HEK293 (cell line): ENCODE measurements around the gene PRCC.

ENCODE experiments used
- EGR2 ChIP-seq: fragments of 450-650 bp; formaldehyde crosslinking; IDR thresholded peaks from 2 replicates; pipeline ENCODE4 v1.5.1; 2016; ENCODE audit warnings: low read depth, missing biosample characterization, missing genetic modification characterization
- GLIS1 ChIP-seq: fragments of 450-650 bp; formaldehyde crosslinking; IDR thresholded peaks from 2 replicates; pipeline ENCODE4 v1.5.1; 2016; ENCODE audit warnings: missing biosample characterization, missing genetic modification characterization
- KLF10 ChIP-seq: fragments of 450-650 bp; IDR thresholded peaks from 2 replicates; pipeline ENCODE4 v1.5.1; 2018; ENCODE audit warnings: missing biosample characterization, mild to moderate bottlenecking, missing genetic modification characterization
- SP2 ChIP-seq: fragments of 450-650 bp; formaldehyde crosslinking; IDR thresholded peaks from 2 replicates; pipeline ENCODE4 v1.5.1; 2016; ENCODE audit warnings: missing biosample characterization, missing genetic modification characterization
- ZBTB17 ChIP-seq: fragments of 450-650 bp; formaldehyde crosslinking; IDR thresholded peaks from 2 replicates; pipeline ENCODE4 v1.5.1; 2016; ENCODE audit warnings: missing biosample characterization, missing genetic modification characterization
- ZBTB21 ChIP-seq: fragments of 450-650 bp; formaldehyde crosslinking; IDR thresholded peaks from 2 replicates; pipeline ENCODE4 v1.5.1; 2017; ENCODE audit warnings: missing biosample characterization, missing genetic modification characterization
- ZBTB48 ChIP-seq: fragments of 450-650 bp; formaldehyde crosslinking; IDR thresholded peaks from 2 replicates; pipeline ENCODE4 v1.5.1; 2016; ENCODE audit warnings: missing biosample characterization, missing genetic modification characterization
- ZBTB8A ChIP-seq: fragments of 450-650 bp; formaldehyde crosslinking; IDR thresholded peaks from 2 replicates; pipeline ENCODE4 v1.5.1; 2016; ENCODE audit warnings: missing biosample characterization, missing genetic modification characterization
- ZEB2 ChIP-seq: fragments of 450-650 bp; formaldehyde crosslinking; IDR thresholded peaks from 2 replicates; pipeline ENCODE4 v1.5.1; 2016; ENCODE audit warnings: missing biosample characterization, missing genetic modification characterization
- ZNF10 ChIP-seq: fragments of 450-650 bp; formaldehyde crosslinking; IDR thresholded peaks from 2 replicates; pipeline ENCODE4 v1.5.1; 2017; ENCODE audit warnings: missing biosample characterization, missing genetic modification characterization
- ZNF214 ChIP-seq: fragments of 450-650 bp; formaldehyde crosslinking; IDR thresholded peaks from 2 replicates; pipeline ENCODE4 v1.5.1; 2017; ENCODE audit warnings: missing biosample characterization, mild to moderate bottlenecking, missing genetic modification characterization, borderline replicate concordance
- ZNF292 ChIP-seq: fragments of 450-650 bp; formaldehyde crosslinking; IDR thresholded peaks from 2 replicates; pipeline ENCODE4 v1.5.1; 2016; ENCODE audit warnings: low read depth, missing biosample characterization, missing genetic modification characterization, borderline replicate concordance
- ZNF335 ChIP-seq: fragments of 450-650 bp; formaldehyde crosslinking; conservative IDR thresholded peaks from 2 replicates; pipeline ENCODE4 v1.5.1; 2016; ENCODE audit warnings: missing biosample characterization, missing genetic modification characterization
- ZNF354C ChIP-seq: fragments of 450-650 bp; formaldehyde crosslinking; IDR thresholded peaks from 2 replicates; pipeline ENCODE4 v1.5.1; 2016; ENCODE audit warnings: missing biosample characterization, missing genetic modification characterization, low read depth, borderline replicate concordance
- ZNF473 ChIP-seq: fragments of 450-650 bp; formaldehyde crosslinking; IDR thresholded peaks from 2 replicates; pipeline ENCODE4 v1.5.1; 2017; ENCODE audit warnings: missing biosample characterization, missing genetic modification characterization
- ZNF501 ChIP-seq: fragments of 450-650 bp; formaldehyde crosslinking; IDR thresholded peaks from 2 replicates; pipeline ENCODE4 v1.5.1; 2016; ENCODE audit warnings: missing biosample characterization, missing genetic modification characterization
- ZNF561 ChIP-seq: fragments of 450-650 bp; IDR thresholded peaks from 2 replicates; pipeline ENCODE4 v1.5.1; 2018; ENCODE audit warnings: missing biosample characterization, missing genetic modification characterization, borderline replicate concordance
- ZNF629 ChIP-seq: fragments of 450-650 bp; formaldehyde crosslinking; IDR thresholded peaks from 2 replicates; pipeline ENCODE4 v1.5.1; 2017; ENCODE audit warnings: missing biosample characterization, missing genetic modification characterization
- ZNF76 ChIP-seq: fragments of 450-650 bp; formaldehyde crosslinking; IDR thresholded peaks from 2 replicates; pipeline ENCODE4; 2016; ENCODE audit warnings: low read depth, missing biosample characterization, missing genetic modification characterization, borderline replicate concordance
- ZNF768 ChIP-seq: fragments of 450-650 bp; formaldehyde crosslinking; IDR thresholded peaks from 2 replicates; pipeline ENCODE4 v1.5.1; 2018; ENCODE audit warnings: missing biosample characterization, mild to moderate bottlenecking, missing genetic modification characterization
- ZNF843 ChIP-seq: fragments of 450-650 bp; formaldehyde crosslinking; IDR thresholded peaks from 2 replicates; pipeline ENCODE4 v1.5.1; 2016; ENCODE audit warnings: missing biosample characterization, missing genetic modification characterization
- ZSCAN16 ChIP-seq: fragments of 450-650 bp; formaldehyde crosslinking; IDR thresholded peaks from 2 replicates; pipeline ENCODE4 v1.5.1; 2016; ENCODE audit warnings: missing biosample characterization, missing genetic modification characterization
- TF ChIP-seq, protein P1 (sequence below): fragments of 450-650 bp; formaldehyde crosslinking; IDR thresholded peaks from 2 replicates; pipeline ENCODE4 v1.5.1; 2017; ENCODE audit warnings: missing biosample characterization, missing genetic modification characterization
- TF ChIP-seq, protein P2 (sequence below): fragments of 450-650 bp; formaldehyde crosslinking; IDR thresholded peaks from 2 replicates; pipeline ENCODE4 v1.5.1; 2016; ENCODE audit warnings: missing biosample characterization, missing genetic modification characterization
- TF ChIP-seq, protein P3 (sequence below): fragments of 450-650 bp; formaldehyde crosslinking; IDR thresholded peaks from 2 replicates; pipeline ENCODE4 v1.5.1; 2016; ENCODE audit warnings: missing biosample characterization, missing genetic modification characterization
- TF ChIP-seq, protein P4 (sequence below): IDR thresholded peaks from 2 replicates; pipeline ENCODE4 v1.6.1; 2011; ENCODE audit warnings: mild to moderate bottlenecking, low read depth, low read length, borderline replicate concordance
- TF ChIP-seq, protein P5 (sequence below): fragments of 450-650 bp; formaldehyde crosslinking; optimal IDR thresholded peaks from 2 replicates; pipeline ENCODE3; 2016; ENCODE audit warnings: missing biosample characterization, mild to moderate bottlenecking, missing genetic modification characterization
- TF ChIP-seq, protein P6 (sequence below): fragments of 450-650 bp; formaldehyde crosslinking; IDR thresholded peaks from 2 replicates; pipeline ENCODE4 v1.5.1; 2016; ENCODE audit warnings: missing biosample characterization, missing genetic modification characterization

PRCC gene

DNA sequence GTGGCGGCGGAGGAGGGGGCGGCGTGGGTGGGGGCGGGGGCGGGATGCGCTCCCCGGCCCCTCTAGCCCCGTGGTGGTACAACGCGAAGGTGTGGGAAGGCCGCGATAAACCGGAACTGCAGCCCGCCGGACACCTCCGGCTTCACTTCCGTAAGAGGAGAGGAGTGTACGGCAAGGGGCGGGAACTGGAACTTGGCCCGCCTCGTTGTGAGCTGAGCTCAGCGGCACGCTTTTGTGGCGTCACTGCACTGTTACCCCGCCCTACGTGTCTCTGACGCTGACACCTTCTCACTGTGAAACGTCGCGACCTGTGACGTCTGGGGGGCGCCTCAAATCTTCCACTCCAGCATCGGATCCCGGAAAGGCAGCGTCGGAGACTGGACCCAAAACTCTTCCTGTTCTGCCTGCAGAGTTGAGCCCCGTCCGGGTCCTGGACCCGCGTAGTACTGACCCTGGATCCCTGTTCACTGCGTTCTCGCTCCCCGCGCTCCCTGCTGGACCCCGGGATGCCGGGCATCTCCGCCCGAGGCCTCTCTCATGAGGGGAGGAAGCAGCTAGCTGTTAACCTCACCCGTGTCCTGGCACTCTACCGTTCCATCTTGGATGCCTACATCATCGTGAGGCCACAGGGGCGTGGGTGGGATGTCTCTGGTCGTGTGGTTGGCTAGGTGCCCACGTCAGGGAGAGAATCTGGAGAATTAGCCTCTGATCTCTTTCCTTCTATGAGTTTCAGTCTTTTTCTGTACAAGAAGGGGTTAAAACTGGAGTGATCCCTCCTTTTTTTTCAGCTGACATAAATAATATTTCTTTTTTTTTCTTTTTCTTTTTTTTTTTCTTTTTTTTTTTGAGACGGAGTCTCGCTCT, 38.5 kb upstream of the PRCC start, which contains the start of gene ISG20L2 (continued):
- TF ChIP-seq, protein P1, sequence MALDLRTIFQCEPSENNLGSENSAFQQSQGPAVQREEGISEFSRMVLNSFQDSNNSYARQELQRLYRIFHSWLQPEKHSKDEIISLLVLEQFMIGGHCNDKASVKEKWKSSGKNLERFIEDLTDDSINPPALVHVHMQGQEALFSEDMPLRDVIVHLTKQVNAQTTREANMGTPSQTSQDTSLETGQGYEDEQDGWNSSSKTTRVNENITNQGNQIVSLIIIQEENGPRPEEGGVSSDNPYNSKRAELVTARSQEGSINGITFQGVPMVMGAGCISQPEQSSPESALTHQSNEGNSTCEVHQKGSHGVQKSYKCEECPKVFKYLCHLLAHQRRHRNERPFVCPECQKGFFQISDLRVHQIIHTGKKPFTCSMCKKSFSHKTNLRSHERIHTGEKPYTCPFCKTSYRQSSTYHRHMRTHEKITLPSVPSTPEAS (tag by site-specific recombination), result 0 out of 2 replicates have a peak, but pooled peaks have one; percentile 5
- TF ChIP-seq EGR2 (tag by site-specific recombination), result peak; percentile 50; the same call in 1 of the 2 replicates
- TF ChIP-seq, protein P2, sequence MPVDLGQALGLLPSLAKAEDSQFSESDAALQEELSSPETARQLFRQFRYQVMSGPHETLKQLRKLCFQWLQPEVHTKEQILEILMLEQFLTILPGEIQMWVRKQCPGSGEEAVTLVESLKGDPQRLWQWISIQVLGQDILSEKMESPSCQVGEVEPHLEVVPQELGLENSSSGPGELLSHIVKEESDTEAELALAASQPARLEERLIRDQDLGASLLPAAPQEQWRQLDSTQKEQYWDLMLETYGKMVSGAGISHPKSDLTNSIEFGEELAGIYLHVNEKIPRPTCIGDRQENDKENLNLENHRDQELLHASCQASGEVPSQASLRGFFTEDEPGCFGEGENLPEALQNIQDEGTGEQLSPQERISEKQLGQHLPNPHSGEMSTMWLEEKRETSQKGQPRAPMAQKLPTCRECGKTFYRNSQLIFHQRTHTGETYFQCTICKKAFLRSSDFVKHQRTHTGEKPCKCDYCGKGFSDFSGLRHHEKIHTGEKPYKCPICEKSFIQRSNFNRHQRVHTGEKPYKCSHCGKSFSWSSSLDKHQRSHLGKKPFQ (tag by site-specific recombination), result 0 out of 2 replicates have a peak, but pooled peaks have one; percentile 27
- TF ChIP-seq ZBTB48 (tag by site-specific recombination), result peak; percentile 33; the same call in 1 of the 2 replicates
- peak; percentile 100 for TF ChIP-seq ZNF629
- TF ChIP-seq ZNF561 (tag by site-specific recombination), result peak; percentile 55; the same call in 1 of the 2 replicates
- peak; percentile 81 for TF ChIP-seq ZBTB17 (tag by site-specific recombination)
- peak; percentile 80 for TF ChIP-seq ZNF501
- no peak for TF ChIP-seq ZNF214
- no peak for TF ChIP-seq ZNF354C
- TF ChIP-seq ZNF473 (tag by site-specific recombination), result no peak
- TF ChIP-seq, protein P3, sequence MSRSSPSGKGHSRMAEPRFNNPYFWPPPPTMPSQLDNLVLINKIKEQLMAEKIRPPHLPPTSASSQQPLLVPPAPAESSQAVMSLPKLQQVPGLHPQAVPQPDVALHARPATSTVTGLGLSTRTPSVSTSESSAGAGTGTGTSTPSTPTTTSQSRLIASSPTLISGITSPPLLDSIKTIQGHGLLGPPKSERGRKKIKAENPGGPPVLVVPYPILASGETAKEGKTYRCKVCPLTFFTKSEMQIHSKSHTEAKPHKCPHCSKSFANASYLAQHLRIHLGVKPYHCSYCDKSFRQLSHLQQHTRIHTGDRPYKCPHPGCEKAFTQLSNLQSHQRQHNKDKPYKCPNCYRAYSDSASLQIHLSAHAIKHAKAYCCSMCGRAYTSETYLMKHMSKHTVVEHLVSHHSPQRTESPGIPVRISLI (tag by site-specific recombination), result peak; percentile 95
- TF ChIP-seq ZNF768, result no peak
- TF ChIP-seq, protein P4, sequence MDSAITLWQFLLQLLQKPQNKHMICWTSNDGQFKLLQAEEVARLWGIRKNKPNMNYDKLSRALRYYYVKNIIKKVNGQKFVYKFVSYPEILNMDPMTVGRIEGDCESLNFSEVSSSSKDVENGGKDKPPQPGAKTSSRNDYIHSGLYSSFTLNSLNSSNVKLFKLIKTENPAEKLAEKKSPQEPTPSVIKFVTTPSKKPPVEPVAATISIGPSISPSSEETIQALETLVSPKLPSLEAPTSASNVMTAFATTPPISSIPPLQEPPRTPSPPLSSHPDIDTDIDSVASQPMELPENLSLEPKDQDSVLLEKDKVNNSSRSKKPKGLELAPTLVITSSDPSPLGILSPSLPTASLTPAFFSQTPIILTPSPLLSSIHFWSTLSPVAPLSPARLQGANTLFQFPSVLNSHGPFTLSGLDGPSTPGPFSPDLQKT, result no peak
- peak; percentile 75 for TF ChIP-seq ZNF335
- 0 out of 2 replicates have a peak, but pooled peaks have one; percentile 5 for TF ChIP-seq GLIS1
- peak; percentile 23; the same call in 1 of the 2 replicates for TF ChIP-seq ZNF10 (tag by site-specific recombination)
- TF ChIP-seq ZNF843 (tag by site-specific recombination), result peak; percentile 44; the same call in 1 of the 2 replicates
- TF ChIP-seq, protein P5, sequence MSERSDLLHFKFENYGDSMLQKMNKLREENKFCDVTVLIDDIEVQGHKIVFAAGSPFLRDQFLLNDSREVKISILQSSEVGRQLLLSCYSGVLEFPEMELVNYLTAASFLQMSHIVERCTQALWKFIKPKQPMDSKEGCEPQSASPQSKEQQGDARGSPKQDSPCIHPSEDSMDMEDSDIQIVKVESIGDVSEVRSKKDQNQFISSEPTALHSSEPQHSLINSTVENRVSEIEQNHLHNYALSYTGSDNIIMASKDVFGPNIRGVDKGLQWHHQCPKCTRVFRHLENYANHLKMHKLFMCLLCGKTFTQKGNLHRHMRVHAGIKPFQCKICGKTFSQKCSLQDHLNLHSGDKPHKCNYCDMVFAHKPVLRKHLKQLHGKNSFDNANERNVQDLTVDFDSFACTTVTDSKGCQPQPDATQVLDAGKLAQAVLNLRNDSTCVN (tag by site-specific recombination), result peak; percentile 46
- peak; percentile 55; the same call in 1 of the 2 replicates for TF ChIP-seq KLF10 (tag by site-specific recombination)
- TF ChIP-seq, protein P6, sequence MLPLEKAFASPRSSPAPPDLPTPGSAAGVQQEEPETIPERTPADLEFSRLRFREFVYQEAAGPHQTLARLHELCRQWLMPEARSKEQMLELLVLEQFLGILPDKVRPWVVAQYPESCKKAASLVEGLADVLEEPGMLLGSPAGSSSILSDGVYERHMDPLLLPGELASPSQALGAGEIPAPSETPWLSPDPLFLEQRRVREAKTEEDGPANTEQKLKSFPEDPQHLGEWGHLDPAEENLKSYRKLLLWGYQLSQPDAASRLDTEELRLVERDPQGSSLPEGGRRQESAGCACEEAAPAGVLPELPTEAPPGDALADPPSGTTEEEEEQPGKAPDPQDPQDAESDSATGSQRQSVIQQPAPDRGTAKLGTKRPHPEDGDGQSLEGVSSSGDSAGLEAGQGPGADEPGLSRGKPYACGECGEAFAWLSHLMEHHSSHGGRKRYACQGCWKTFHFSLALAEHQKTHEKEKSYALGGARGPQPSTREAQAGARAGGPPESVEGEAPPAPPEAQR (tag by site-specific recombination), result no peak
- peak; percentile 100 for TF ChIP-seq ZBTB21
- TF ChIP-seq SP2 (tag by site-specific recombination), result peak; percentile 93
- TF ChIP-seq ZEB2 (tag by site-specific recombination), result peak; percentile 48; the same call in 1 of the 2 replicates
- peak; percentile 64; the same call in 1 of the 2 replicates for TF ChIP-seq ZSCAN16 (tag by site-specific recombination)
- no peak for TF ChIP-seq ZNF292
- TF ChIP-seq ZNF76 (tag by site-specific recombination), result peak; percentile 42; the same call in 1 of the 2 replicates
- peak; percentile 86 for TF ChIP-seq ZBTB8A
